GM19043 (cell line): ENCODE measurements around the gene ZBED4.
"Not testable (repeated sequence)": the region's sequence is repeated elsewhere in the genome, so short reads cannot be mapped to it uniquely, and the experiment has no call there.

Experiments
- ATAC-seq: cut with Tn5 transposase; IDR thresholded peaks from one replicate; pipeline ENCODE4 v1.9.1; 2021; ENCODE audit warnings: low read depth; ENCODE audit not compliant: unreplicated experiment

The ZBED4 gene

DNA sequence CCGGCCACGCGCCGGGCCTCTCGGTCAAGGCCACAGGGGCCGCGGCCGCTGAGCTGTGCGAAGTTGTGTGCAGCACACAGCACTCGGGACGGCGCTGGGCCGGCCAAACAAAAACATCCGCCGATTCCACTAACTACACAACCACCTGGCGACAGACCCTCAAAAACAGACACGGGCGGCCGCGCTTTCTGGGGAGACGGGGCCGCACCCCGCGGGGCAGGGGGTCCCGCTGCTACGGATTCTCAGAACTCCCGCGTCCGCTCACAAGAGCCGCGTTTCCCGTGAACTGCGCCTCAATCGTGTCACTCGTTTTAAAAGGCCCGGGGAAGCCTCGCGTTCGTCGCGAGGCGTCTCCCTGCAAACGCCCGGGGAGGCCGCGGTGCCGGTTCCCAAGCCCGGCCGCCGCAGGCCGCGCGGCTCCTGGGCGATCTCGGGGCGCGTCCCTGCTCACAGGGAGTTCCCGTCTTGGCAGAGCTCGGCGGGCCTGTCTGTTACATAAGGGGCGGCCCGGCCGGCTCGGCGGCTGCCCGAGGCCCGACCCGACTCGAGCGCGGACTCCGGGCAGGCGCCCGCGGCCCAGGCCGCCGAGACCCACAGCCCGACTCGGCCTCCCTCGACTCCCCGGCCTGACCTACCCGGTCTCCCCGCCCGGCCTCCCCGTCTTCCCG, 26.9 kb upstream of the ZBED4 start:
- ATAC-seq = no peak

GRCh38 chr22:49827271-49827852, 26.3 kb upstream of the ZBED4 start:
- no peak for ATAC-seq

GRCh38 chr22:49827853-49828598, 25.6 kb upstream of the ZBED4 start, which contains the start of gene BRD1:
Gene BRD1 (minus strand): TSS chr22:49827873. CDS start chr22:49824317, 3,556 bp downstream.
- no peak for ATAC-seq

GRCh38 chr22:49828599-49828965, 25.1 kb upstream of the ZBED4 start:
- no peak for ATAC-seq

DNA sequence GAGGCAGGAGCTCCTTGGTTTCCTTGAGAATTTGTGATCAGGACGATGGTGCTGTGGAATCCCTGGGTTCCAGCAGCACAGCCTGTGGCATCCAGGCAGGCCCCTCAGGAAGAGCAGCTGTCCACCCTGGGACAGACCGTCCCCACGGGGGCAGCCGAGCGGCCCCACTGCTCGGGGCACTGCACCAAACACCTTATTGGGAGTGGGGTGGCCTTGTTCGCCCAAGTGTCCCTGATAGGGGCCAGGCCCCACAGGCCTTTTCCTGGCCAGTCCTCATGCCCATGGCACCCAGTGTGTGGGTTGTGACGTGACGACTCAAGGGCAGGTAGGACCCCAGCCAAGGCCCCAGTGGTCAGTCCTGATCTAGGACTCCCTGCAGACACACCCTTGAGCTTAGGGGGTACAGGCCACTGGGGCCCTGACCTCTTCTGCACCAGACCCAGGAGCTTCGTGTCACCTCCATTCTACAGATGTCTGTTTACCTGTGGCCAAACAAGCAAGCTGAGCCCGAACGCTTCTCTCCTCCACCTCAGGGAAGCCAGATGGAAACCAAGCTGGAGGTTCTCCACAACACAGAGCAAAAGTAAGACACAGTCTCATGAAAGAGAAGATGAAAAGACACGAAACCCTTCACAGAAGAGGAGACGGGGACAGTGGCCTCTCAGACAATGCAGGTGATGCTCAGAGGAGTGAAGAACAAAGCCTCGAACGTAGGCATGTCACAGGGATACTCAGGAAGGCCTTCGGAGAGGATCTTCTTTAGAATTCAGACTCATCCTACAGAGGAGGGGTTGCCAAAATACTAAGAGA, 24.4 kb upstream of the ZBED4 start:
- no peak for ATAC-seq

DNA sequence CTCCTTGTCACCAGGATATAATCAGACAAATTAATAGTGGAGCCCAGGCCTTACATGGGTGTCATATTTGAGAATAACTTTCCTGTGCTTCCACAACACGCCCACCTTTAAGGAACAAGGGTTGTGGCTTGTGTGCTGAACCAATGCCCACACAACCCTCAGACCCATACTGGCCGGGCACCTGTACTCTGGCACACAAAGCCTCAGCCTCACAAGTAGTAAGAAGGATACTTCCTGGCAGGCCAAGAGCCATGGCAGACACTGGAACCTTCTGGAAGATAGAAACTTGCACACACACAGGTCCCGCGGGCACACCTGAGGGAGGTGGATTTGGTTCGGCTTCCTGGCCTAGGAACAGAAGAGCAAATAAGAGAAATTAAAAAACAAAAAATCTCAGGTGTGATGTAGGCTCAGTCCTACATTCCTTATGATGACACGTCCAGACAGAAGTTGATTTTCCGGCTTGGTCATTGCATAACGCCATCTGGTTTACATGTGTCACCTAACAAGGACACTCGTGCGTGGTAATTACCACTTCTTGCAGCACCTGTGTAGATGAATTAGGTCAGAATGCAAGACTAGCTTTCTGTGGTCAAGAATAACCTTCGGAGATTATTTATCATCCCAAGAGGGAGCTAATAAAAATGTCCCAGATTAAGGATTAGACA, 20.2 kb upstream of the ZBED4 start:
- no peak for ATAC-seq

GRCh38 chr22:49838771-49839717, 14.6 kb upstream of the ZBED4 start:
- ATAC-seq = no peak

GRCh38 chr22:49845241-49845640, 8.4 kb upstream of the ZBED4 start:
- no peak for ATAC-seq

- ATAC-seq = no peak
Measured at GRCh38 chr22:49845666-49846459, 7.8 kb upstream of the ZBED4 start.

DNA sequence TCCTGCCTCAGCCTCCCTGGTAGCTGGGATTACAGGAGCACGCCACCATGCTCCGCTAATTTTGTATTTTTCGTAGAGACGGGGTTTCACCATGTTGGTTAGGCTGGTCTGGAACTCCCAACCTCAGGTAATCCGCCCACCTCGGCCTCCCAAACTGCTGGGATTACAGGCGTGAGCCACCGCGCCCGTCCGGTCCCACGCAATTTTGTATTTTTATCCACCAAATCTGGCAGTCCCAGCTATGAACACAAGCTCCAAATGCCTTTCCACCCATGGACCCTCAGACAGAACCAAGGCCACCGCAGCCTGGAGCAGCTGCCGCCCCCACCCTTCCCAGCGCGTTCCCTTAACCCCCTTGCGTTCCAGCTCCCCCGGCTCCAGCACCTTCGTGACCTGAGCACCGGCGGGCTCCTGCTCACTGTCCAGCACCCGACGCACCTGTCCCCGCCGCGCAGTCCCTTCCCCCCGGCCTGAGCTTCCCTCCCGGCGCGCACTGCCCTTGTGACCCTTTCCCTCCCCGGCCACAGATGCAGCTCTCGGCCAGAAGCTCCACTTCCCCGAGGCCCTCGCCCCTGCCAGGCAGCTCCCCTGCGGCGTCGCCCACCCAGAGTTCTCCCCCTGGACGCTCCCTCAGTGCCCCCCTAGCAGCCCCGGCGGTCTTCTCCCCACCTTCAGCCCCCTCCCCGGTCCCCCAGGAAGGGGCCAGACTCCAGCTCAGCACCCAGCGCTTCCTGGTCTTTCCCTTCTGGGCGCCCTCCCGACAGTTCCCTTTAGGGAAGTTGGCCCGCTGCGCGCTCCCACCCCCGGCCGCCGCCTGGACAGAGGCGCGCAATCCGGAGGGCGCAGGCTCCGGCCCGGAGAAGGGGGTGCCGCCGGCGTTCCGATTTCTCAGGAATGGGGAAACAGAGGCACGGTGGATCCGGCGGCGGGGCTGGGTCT, 5.6 kb upstream of the ZBED4 start:
- ATAC-seq = no peak

GRCh38 chr22:49848690-49849160, 4.9 kb upstream of the ZBED4 start:
- ATAC-seq = no peak

DNA sequence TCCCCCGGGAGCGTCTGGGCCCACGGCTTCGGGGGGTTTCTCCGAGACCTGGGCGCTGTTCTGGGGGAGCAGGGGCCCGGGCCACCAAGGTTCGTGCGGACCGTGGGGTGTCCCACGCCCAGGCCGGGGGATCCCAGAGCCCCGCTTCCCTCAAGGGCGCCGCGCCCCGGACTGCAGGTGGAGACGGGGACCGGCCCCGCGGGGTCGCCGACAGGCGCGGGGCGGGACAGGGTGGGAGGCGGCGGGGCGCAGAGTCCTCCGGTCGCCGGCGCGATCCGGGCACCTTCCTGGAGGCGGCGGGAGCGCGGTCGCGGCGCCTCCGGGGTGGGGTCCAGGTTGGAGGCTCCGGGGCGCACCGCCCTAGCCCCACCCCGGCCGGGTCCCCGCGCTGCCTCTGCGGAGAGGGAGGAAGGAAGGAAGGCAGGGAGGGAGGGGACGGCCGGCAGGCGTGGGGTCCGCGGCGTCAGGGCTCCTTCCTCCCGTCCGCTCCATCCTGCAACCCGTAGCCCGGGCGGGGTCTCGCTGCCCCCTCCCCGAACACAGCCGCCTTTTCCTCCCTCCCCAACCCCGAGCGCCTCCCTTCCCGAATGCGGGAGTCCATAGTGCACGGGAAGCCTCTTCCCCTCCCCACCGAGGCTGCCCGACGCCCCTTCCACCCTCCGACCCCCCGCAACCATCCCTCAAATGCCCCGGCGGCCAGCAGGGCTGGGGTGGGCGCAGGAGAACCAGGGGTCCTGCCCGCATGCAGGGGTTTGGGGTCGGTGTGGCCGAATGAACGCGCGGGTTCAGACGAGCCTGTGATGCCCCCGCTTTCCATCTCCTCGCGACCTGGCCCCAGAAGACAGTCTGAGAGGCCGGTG, 4.3 kb upstream of the ZBED4 start:
- no peak for ATAC-seq

- ATAC-seq = no peak
Measured at GRCh38 chr22:49850021-49850911, 3.4 kb upstream of the ZBED4 start.

DNA sequence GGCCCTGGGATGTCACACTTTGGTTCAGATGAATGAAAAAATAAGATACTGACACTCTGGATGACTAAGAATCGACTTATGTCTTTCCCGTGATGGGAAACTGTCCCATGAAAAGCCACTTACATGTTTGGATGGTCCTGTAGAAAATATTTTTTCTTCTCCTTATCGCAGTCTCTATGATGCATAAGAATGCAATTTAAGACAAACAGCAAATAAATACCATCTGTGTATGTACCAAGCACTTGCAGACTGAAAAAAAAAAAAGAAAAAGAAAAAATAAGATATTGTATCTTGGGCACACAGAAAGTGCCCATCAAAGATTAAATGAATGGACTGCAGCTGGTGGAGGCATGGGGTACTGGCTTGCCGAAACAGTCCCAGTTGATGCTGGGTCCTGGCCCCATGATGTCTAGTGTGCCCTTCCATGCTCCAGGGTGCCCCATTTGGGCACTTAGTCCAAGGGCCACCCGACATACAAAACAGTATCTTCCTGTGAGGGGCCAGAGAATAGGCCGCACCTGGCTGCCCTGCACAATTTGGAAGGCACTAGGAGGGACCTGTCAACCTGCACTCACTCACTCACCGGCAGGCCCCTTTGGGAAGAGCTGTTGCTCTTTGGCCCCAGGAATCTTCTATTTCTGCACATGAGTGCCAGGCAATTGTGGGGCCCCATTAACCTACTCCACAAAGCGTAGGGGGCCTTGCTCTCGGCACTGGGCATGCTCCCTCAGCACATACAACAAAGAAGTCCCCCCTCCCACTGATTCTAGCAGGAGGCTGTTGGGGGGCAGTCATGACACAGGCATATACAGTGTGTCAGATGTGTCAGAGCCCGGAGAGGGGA, 2.5 kb upstream of the ZBED4 start:
- no peak for ATAC-seq

GRCh38 chr22:49852568-49852897, 1.1 kb upstream of the ZBED4 start:
- ATAC-seq = not testable (repeated sequence)
